Astrocyte (in vitro differentiated cells and primary cell): ENCODE results near the gene RPL18.

ENCODE experiments used
- EZH2 ChIP-seq: IDR thresholded peaks from 2 replicates; pipeline ENCODE4 v1.6.1; 2012; ENCODE audit warnings: mild to moderate bottlenecking, low read length, inconsistent platforms; ENCODE audit not compliant: insufficient read depth
- TF ChIP-seq, protein P1 (sequence below): IDR thresholded peaks from 2 replicates; pipeline ENCODE4 v1.5.1; 2011; ENCODE audit warnings: low read depth, mild to moderate bottlenecking, inconsistent platforms, low read length, moderate library complexity; ENCODE audit not compliant: insufficient read depth

DNA sequence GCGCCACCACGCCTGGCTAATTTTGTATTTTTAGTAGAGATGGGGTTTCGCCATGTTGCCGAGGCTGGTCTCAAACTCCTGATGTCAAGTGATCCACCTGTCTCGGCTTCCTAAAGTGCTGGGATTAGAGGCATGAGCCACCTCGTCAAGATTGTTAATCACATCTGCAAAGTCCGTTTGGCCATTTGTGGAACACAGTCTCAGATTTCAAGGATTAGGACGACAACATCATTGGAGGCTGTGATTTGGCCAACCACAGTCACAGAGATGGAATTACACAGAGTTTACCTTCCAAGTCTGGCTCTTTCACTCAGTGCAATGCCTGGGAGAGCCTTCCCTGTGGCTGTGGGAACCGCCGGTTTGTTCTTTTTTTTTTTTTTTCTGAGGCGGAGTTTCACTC, 49.2 kb downstream of the RPL18 start:
- TF ChIP-seq, protein P1, sequence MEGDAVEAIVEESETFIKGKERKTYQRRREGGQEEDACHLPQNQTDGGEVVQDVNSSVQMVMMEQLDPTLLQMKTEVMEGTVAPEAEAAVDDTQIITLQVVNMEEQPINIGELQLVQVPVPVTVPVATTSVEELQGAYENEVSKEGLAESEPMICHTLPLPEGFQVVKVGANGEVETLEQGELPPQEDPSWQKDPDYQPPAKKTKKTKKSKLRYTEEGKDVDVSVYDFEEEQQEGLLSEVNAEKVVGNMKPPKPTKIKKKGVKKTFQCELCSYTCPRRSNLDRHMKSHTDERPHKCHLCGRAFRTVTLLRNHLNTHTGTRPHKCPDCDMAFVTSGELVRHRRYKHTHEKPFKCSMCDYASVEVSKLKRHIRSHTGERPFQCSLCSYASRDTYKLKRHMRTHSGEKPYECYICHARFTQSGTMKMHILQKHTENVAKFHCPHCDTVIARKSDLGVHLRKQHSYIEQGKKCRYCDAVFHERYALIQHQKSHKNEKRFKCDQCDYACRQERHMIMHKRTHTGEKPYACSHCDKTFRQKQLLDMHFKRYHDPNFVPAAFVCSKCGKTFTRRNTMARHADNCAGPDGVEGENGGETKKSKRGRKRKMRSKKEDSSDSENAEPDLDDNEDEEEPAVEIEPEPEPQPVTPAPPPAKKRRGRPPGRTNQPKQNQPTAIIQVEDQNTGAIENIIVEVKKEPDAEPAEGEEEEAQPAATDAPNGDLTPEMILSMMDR = no peak
- TF ChIP-seq EZH2 = no peak
